ENCODE results near the gene MMEL1.

DNA sequence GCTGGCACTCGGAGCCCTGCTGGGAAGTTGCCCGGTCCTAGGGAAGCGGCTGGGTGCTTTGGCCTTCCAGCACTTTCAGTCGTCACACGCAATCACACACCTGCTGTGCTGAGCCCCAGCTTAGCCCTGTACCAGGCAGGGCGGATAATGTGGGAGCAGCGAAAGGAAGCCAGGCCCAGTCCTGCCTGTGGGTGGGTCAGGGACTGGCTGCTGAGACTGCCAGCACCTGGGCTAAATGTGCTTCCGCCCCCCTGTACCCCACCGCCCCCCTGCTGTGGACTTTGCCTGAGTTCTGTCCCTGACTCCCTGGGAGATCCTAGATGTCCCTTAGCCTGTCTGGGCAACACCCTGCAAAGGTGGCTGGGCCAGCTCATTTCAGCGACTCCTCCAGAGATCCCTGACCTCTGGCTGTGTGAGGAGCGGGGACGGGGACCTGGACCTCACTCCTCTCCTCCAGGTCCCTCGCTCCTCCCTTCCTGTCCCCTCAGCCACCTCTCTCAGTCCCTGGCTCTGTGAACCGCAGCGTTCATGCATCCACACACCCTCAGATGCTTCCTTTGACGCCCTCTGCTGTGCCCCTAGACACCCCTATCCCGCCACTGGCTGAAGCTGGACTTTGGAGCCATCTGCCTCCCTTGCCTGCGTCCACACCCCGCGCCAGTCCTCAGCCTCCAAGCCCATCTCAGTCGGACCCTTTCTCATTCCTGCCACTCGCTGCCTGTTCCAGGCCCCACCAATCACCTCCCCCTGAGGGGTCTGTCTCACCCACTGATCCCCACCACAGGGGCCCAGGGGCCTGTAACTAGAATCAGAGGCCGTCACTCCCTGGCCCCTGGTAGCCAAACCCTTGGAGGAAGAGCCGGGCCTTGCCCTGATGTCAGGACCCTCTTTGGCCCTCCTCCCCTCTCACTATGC, 1.4 kb downstream of the MMEL1 start:
- no peak for TF ChIP-seq JUNB (IDR thresholded peaks at IDR 0.05; ENCODE audit: unreplicated experiment)
- TF ChIP-seq POLR2AphosphoS5 (IDR thresholded peaks at IDR 0.05; ENCODE audit: low read depth): no peak
- TF ChIP-seq EZH2phosphoT487 (IDR thresholded peaks at IDR 0.05; ENCODE audit: unreplicated experiment): no peak
- TF ChIP-seq CREB1 (CRISPR knock-in tag; IDR thresholded peaks at IDR 0.05; ENCODE audit: low read depth): no peak
- TF ChIP-seq CTCF (conservative IDR thresholded peaks at IDR 0.05; ENCODE audit: low read depth in 2 of 2): no peak; a peak in 1 of 4 replicates
- no peak for TF ChIP-seq EZH2 (IDR thresholded peaks at IDR 0.05; ENCODE audit: low read depth, unreplicated experiment)
- TF ChIP-seq, protein P1, sequence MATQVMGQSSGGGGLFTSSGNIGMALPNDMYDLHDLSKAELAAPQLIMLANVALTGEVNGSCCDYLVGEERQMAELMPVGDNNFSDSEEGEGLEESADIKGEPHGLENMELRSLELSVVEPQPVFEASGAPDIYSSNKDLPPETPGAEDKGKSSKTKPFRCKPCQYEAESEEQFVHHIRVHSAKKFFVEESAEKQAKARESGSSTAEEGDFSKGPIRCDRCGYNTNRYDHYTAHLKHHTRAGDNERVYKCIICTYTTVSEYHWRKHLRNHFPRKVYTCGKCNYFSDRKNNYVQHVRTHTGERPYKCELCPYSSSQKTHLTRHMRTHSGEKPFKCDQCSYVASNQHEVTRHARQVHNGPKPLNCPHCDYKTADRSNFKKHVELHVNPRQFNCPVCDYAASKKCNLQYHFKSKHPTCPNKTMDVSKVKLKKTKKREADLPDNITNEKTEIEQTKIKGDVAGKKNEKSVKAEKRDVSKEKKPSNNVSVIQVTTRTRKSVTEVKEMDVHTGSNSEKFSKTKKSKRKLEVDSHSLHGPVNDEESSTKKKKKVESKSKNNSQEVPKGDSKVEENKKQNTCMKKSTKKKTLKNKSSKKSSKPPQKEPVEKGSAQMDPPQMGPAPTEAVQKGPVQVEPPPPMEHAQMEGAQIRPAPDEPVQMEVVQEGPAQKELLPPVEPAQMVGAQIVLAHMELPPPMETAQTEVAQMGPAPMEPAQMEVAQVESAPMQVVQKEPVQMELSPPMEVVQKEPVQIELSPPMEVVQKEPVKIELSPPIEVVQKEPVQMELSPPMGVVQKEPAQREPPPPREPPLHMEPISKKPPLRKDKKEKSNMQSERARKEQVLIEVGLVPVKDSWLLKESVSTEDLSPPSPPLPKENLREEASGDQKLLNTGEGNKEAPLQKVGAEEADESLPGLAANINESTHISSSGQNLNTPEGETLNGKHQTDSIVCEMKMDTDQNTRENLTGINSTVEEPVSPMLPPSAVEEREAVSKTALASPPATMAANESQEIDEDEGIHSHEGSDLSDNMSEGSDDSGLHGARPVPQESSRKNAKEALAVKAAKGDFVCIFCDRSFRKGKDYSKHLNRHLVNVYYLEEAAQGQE (IDR thresholded peaks at IDR 0.05; ENCODE audit: unreplicated experiment): no peak

Measured in GM23338 (cell line).